Measurements from ENCODE around the gene ASB12. TPM values are rescaled to one million over a fixed set of nuclear protein-coding genes. Genes with fewer than 3 reads are reported as not detected.

ASB12 gene
- total and polyA plus RNA-seq, 10 of the 15 experiments (the other 5 are each of a cell fraction or from before 2014, with no cell fraction given), result 0.07 to 0.35 (median 0.14) TPM; not detected in 6

- no peak for DNase-seq (ENCODE audit: low read depth, low spot score)
- no peaks in the 10 kb centered on the region for H3K9me3 ChIP-seq (replicated peaks; ENCODE audit: control insufficient read depth, insufficient read depth, low read length)
- no peaks in the 10 kb centered on the region for H3K27me3 ChIP-seq (replicated peaks in 1 of 2; ENCODE audit: control insufficient read depth in 2 of 2, insufficient read depth in 2 of 2, low read length in 1 of 2)
- ChIA-PET CTCF (no interaction called here), RAD21 (ENCODE audit: unreplicated experiment) (interaction anchor here (1.7 to 2.1 kb wide), 2 partner anchors 34 to 111 kb away, joined by 6 read pairs; no protein-coding TSS in a partner anchor), SMC1A (ENCODE audit: uncharacterized antibody, unreplicated experiment) (interaction anchor here (2.3 kb wide), 1 partner anchor 16 kb away, joined by 6 read pairs; no protein-coding TSS in a partner anchor), POLR2A (interaction anchor here (0.7 kb wide), 1 partner anchor 644 kb away, joined by 4 read pairs; no protein-coding TSS in a partner anchor)
- peak in 1 of 2 experiments; percentile 66; a peak in 2 of 3 replicates for TF ChIP-seq EGR1 (IDR thresholded peaks at IDR 0.05; ENCODE audit: borderline replicate concordance in 1 of 2, low read depth in 2 of 2, low read length in 2 of 2)
- TF ChIP-seq STAT1 (conservative IDR thresholded peaks at IDR 0.05), result no peak
- TF ChIP-seq BHLHE40 (IDR thresholded peaks at IDR 0.05; ENCODE audit: borderline replicate concordance in 1 of 2, low read depth in 2 of 2, low read length in 1 of 2), result peak; percentile 60 to 90
- no peaks in the 10 kb centered on the region for H4K20me1 ChIP-seq (ENCODE audit: control insufficient read depth, insufficient read depth)
- peaks cover 7% of the 10 kb centered on the region for H3K79me2 ChIP-seq (ENCODE audit: control insufficient read depth, insufficient read depth, low read length)
- peak overlapping the region; percentile 76 for H3K4me3 ChIP-seq
- H3K4me1 ChIP-seq (ENCODE audit: control insufficient read depth, insufficient read depth, low read length), result no peaks in the 10 kb centered on the region; the same call in 1 of the 2 replicates
- peak overlapping the region; percentile 62 for H3K9ac ChIP-seq (ENCODE audit: control insufficient read depth, insufficient read depth, low read length)
- no peak for FAIRE-seq
- peak overlapping the region; percentile 61 for H3K27ac ChIP-seq (ENCODE audit: control insufficient read depth, insufficient read depth)
- peak overlapping the region; percentile 73 for H3K4me2 ChIP-seq (ENCODE audit: control insufficient read depth, insufficient read depth)
- intact Hi-C loops (cut with micrococcal nuclease; ENCODE audit: unreplicated experiment), result loop anchor here (10.0 kb wide), 1 partner anchor 450 kb away; a partner anchor contains a TSS
- no peaks in the 10 kb centered on the region for H3K36me3 ChIP-seq (ENCODE audit: control insufficient read depth in 2 of 2, insufficient read depth in 2 of 2, low read length in 1 of 2)
- ATAC-seq, result peak; percentile 22
- 38% methylated on average over 40 of the region's 46 CpGs for WGBS (ENCODE audit: insufficient coverage, insufficient replicate concordance, low lambda C conversion rate, missing lambda C conversion rate)
- H2AFZ ChIP-seq (ENCODE audit: control insufficient read depth, low read depth, low read length), result peak overlapping the region; percentile 69
- BruUV-seq (replicated peaks), result no TSS peak
- in situ Hi-C loops (cut with MboI), result loop anchor here (10.0 to 25.0 kb wide), 2 partner anchors 190 to 1807 kb away; partner anchors contain the start of gene MTMR8
Observed at GRCh38 chrX:64204701-64205440, 25.5 kb downstream of the ASB12 start.

- WGBS (ENCODE audit: insufficient coverage, insufficient replicate concordance, low lambda C conversion rate, missing lambda C conversion rate), result 77% methylated on average over 23 of the region's 23 CpGs
- ChIA-PET RAD21 (ENCODE audit: unreplicated experiment) (interaction anchor here (1.7 to 2.1 kb wide), 2 partner anchors 34 to 110 kb away, joined by 6 read pairs; no protein-coding TSS in a partner anchor), CTCF (no interaction called here), SMC1A (ENCODE audit: uncharacterized antibody, unreplicated experiment) (interaction anchor here (2.3 kb wide), 1 partner anchor 16 kb away, joined by 6 read pairs; no protein-coding TSS in a partner anchor), POLR2A (interaction anchor here (0.7 kb wide), 2 partner anchors 644 to 808 kb away, joined by 3 to 4 read pairs; no protein-coding TSS in a partner anchor)
- no peak for ATAC-seq
- DNase-seq (ENCODE audit: low read depth, low spot score), result no peak
- no peak overlapping the region for H2AFZ ChIP-seq (ENCODE audit: control insufficient read depth, low read depth, low read length)
- H3K9ac ChIP-seq (ENCODE audit: control insufficient read depth, insufficient read depth, low read length), result no peak overlapping the region; the same call in 1 of the 2 replicates
- no peaks in the 10 kb centered on the region; the same call in 1 of the 2 replicates for H3K4me1 ChIP-seq (ENCODE audit: control insufficient read depth, insufficient read depth, low read length)
- H3K36me3 ChIP-seq (ENCODE audit: control insufficient read depth in 2 of 2, insufficient read depth in 2 of 2, low read length in 1 of 2), result no peaks in the 10 kb centered on the region
- peak overlapping the region; percentile 73 for H3K4me2 ChIP-seq (ENCODE audit: control insufficient read depth, insufficient read depth)
- peaks cover 7% of the 10 kb centered on the region for H3K79me2 ChIP-seq (ENCODE audit: control insufficient read depth, insufficient read depth, low read length)
- 0 out of 2 replicates have a peak, but pooled peaks have one; percentile 21 for TF ChIP-seq MLLT1 (IDR thresholded peaks at IDR 0.05)
- no peak for TF ChIP-seq CHD2 (IDR thresholded peaks at IDR 0.05; ENCODE audit: borderline replicate concordance, low read depth, low read length)
- no peaks in the 10 kb centered on the region for H3K27me3 ChIP-seq (replicated peaks in 1 of 2; ENCODE audit: control insufficient read depth in 2 of 2, insufficient read depth in 2 of 2, low read length in 1 of 2)
- intact Hi-C loops (cut with micrococcal nuclease; ENCODE audit: unreplicated experiment) (loop anchor here (10.0 kb wide), 1 partner anchor 449 kb away; a partner anchor contains a TSS), in situ Hi-C loops (cut with MboI) (loop anchor here (10.0 to 25.0 kb wide), 2 partner anchors 191 to 1808 kb away; partner anchors contain the start of gene MTMR8)
- H3K27ac ChIP-seq (ENCODE audit: control insufficient read depth, insufficient read depth), result no peak overlapping the region
- H3K9me3 ChIP-seq (replicated peaks; ENCODE audit: control insufficient read depth, insufficient read depth, low read length), result no peaks in the 10 kb centered on the region
- H3K4me3 ChIP-seq, result peak overlapping the region; percentile 76
- H4K20me1 ChIP-seq (ENCODE audit: control insufficient read depth, insufficient read depth), result no peaks in the 10 kb centered on the region
- BruUV-seq (replicated peaks), result no TSS peak
- FAIRE-seq, result no peak
Observed at GRCh38 chrX:64204252-64204651, 26.2 kb downstream of the ASB12 start.

All from GM12878 (cell line).